Activated T-helper 2 cell treated with anti-CD3 and anti-CD28 coated beads, Interferon-gamma antibody, Interleukin-2, Interleukin-4, amounts not matched to agents 10 μg/mL and 5 μg/mL and 100 μg/mL, durations not matched to agents 14 hours and 24 hours and 36 hours (primary cell): Measurements from ENCODE around the gene TLX2. TPM values are rescaled to one million over a fixed set of nuclear protein-coding genes. Genes with fewer than 3 reads are reported as not detected.
A peak's percentile ranks its signal among the peaks of the same experiment; 100 is the strongest.

Source experiments
- DNase-seq: peaks from one replicate; pipeline ENCODE4 v3.0.0; 2021; ENCODE audit warnings: low spot score
- H3K27ac Mint-ChIP-seq: one replicate; pipeline ENCODE4 v1.8.0; 2021; ENCODE audit warnings: mixed read lengths
- H3K27me3 Mint-ChIP-seq: one replicate; pipeline ENCODE4 v1.8.0; 2021; ENCODE audit warnings: low read depth, mixed read lengths
- H3K36me3 Mint-ChIP-seq: one replicate; pipeline ENCODE4 v1.8.0; 2021; ENCODE audit warnings: low read depth, mixed read lengths
- H3K4me1 Mint-ChIP-seq: one replicate; pipeline ENCODE4 v1.8.0; 2021; ENCODE audit warnings: low read depth, mixed read lengths
- H3K4me3 Mint-ChIP-seq: one replicate; pipeline ENCODE4 v1.8.0; 2021; ENCODE audit warnings: low read depth, mild to moderate bottlenecking, moderate library complexity, mixed read lengths
- H3K9me3 Mint-ChIP-seq: one replicate; pipeline ENCODE4 v1.8.0; 2021; ENCODE audit warnings: mixed read lengths
- intact Hi-C: fragments of 100-400 bp; cut with micrococcal nuclease; formaldehyde crosslinking; loops from one replicate; pipeline ENCODE4 v1.15.1; 2023
- total RNA-seq: library from RNA; stranded (reverse); gene quantifications from 2 replicates; pipeline ENCODE4 v1.2.3, GENCODE V29; 2022

The TLX2 gene
- total RNA-seq, 1 donor from 2014 or later, result 0.82 TPM

GRCh38 chr2:74551530-74551929 lies 37.3 kb downstream of the TLX2 start:
- peak overlapping the region; percentile 17 for H3K4me3 Mint-ChIP-seq
- H3K27ac Mint-ChIP-seq, result no peak overlapping the region
- intact Hi-C loops, result no loop called here
- H3K4me1 Mint-ChIP-seq, result peaks cover 37% of the 10 kb centered on the region
- H3K27me3 Mint-ChIP-seq, result peaks cover 13% of the 10 kb centered on the region
- no peak for DNase-seq
- no peaks in the 10 kb centered on the region for H3K9me3 Mint-ChIP-seq
- H3K36me3 Mint-ChIP-seq, result peaks cover 15% of the 10 kb centered on the region

- intact Hi-C loops, result no loop called here
- DNase-seq, result no peak
- Mint-ChIP-seq H3K9me3 (no peaks in the 10 kb centered on the region), H3K27ac (peak overlapping the region; percentile 26), H3K36me3 (peaks cover 22% of the 10 kb centered on the region), H3K27me3 (peaks cover 11% of the 10 kb centered on the region), H3K4me1 (peaks cover 37% of the 10 kb centered on the region), H3K4me3 (peak overlapping the region; percentile 30)
These were observed 38.0 kb downstream of the TLX2 start for GRCh38 chr2:74551942-74552913.

GRCh38 chr2:74552914-74553811 lies 38.9 kb downstream of the TLX2 start:
- no peak for DNase-seq
- Mint-ChIP-seq H3K4me3 (peak overlapping the region; percentile 74), H3K27me3 (peaks cover 3% of the 10 kb centered on the region), H3K27ac (peak overlapping the region; percentile 48), H3K36me3 (peaks cover 25% of the 10 kb centered on the region), H3K4me1 (peaks cover 33% of the 10 kb centered on the region), H3K9me3 (no peaks in the 10 kb centered on the region)
- intact Hi-C loops, result no loop called here

GRCh38 chr2:74553892-74554819 lies 39.9 kb downstream of the TLX2 start, which contains the start of the genes DOK1 and LOXL3:
TSS of gene DOK1 (plus strand) at chr2:74554720. CDS start at chr2:74554755, 35 bp downstream.
TSS of gene LOXL3 (minus strand) at chr2:74553942. CDS start at chr2:74552634, 1,308 bp downstream.
- H3K4me1 Mint-ChIP-seq, result peaks cover 32% of the 10 kb centered on the region
- intact Hi-C loops, result loop anchor here (1.0 to 2.0 kb wide), 3 partner anchors 12 to 31 kb away; partner anchors contain the start of genes AUP1 and HTRA2

GRCh38 chr2:74554820-74555531 lies 40.7 kb downstream of the TLX2 start:
- intact Hi-C loops, result loop anchor here (1.0 to 2.0 kb wide), 3 partner anchors 11 to 30 kb away; partner anchors contain the start of genes AUP1 and HTRA2
- peak; percentile 36 for DNase-seq
- H3K9me3 Mint-ChIP-seq, result no peaks in the 10 kb centered on the region

More at GRCh38 chr2:74553892-74554819, 39.9 kb downstream of the TLX2 start, which contains the start of the genes DOK1 and LOXL3:
- Mint-ChIP-seq H3K27me3 (no peaks in the 10 kb centered on the region), H3K27ac (peak within 1 kb of the TSS; percentile 96), H3K9me3 (no peaks in the 10 kb centered on the region), H3K4me3 (peak within 1 kb of the TSS; percentile 97), H3K36me3 (peaks cover 25% of the 10 kb centered on the region)
- peak; percentile 81 for DNase-seq

GRCh38 chr2:74555610-74556103 lies 41.4 kb downstream of the TLX2 start:
- Mint-ChIP-seq H3K4me1 (peaks cover 30% of the 10 kb centered on the region), H3K4me3 (peak overlapping the region; percentile 97), H3K27me3 (no peaks in the 10 kb centered on the region), H3K9me3 (no peaks in the 10 kb centered on the region), H3K27ac (peak overlapping the region; percentile 96), H3K36me3 (peaks cover 25% of the 10 kb centered on the region)
- DNase-seq, result no peak
- intact Hi-C loops, result loop anchor here (2.0 kb wide), 1 partner anchor 29 kb away; no protein-coding TSS in a partner anchor

More at GRCh38 chr2:74554820-74555531, 40.7 kb downstream of the TLX2 start:
- Mint-ChIP-seq H3K36me3 (peaks cover 25% of the 10 kb centered on the region), H3K27me3 (no peaks in the 10 kb centered on the region), H3K4me1 (peaks cover 29% of the 10 kb centered on the region), H3K4me3 (peak overlapping the region; percentile 97), H3K27ac (peak overlapping the region; percentile 96)

- peaks cover 30% of the 10 kb centered on the region for H3K4me1 Mint-ChIP-seq
- no peaks in the 10 kb centered on the region for H3K9me3 Mint-ChIP-seq
- H3K4me3 Mint-ChIP-seq, result peak overlapping the region; percentile 97
- no peak for DNase-seq
- H3K27me3 Mint-ChIP-seq, result no peaks in the 10 kb centered on the region
- intact Hi-C loops, result no loop called here
- peaks cover 25% of the 10 kb centered on the region for H3K36me3 Mint-ChIP-seq
- peak overlapping the region; percentile 34 for H3K27ac Mint-ChIP-seq
These were observed 41.9 kb downstream of the TLX2 start for GRCh38 chr2:74556159-74556558.

GRCh38 chr2:74556831-74557370 lies 42.7 kb downstream of the TLX2 start:
- no peak for DNase-seq
- intact Hi-C loops, result no loop called here
- Mint-ChIP-seq H3K4me1 (peaks cover 25% of the 10 kb centered on the region), H3K27me3 (no peaks in the 10 kb centered on the region), H3K9me3 (no peaks in the 10 kb centered on the region), H3K4me3 (peak overlapping the region; percentile 22), H3K27ac (no peak overlapping the region), H3K36me3 (peaks cover 25% of the 10 kb centered on the region)

- Mint-ChIP-seq H3K9me3 (no peaks in the 10 kb centered on the region), H3K4me3 (no peak overlapping the region), H3K36me3 (peaks cover 25% of the 10 kb centered on the region), H3K27me3 (no peaks in the 10 kb centered on the region), H3K4me1 (peaks cover 27% of the 10 kb centered on the region), H3K27ac (no peak overlapping the region)
- intact Hi-C loops, result no loop called here
- no peak for DNase-seq
These were observed 44.3 kb downstream of the TLX2 start for GRCh38 chr2:74558284-74559230.

GRCh38 chr2:74559912-74560311 lies 45.7 kb downstream of the TLX2 start:
- Mint-ChIP-seq H3K36me3 (peaks cover 22% of the 10 kb centered on the region), H3K27ac (no peak overlapping the region), H3K4me1 (peaks cover 33% of the 10 kb centered on the region), H3K4me3 (no peak overlapping the region), H3K27me3 (no peaks in the 10 kb centered on the region), H3K9me3 (no peaks in the 10 kb centered on the region)
- intact Hi-C loops, result no loop called here
- no peak for DNase-seq
